Peyer's patch (tissue), 4 donors: ENCODE results near the gene AEBP2.

ENCODE experiments used
- CTCF ChIP-seq, 6 experiments: fragments of 450-650 bp in 4 of 6; fragments of 200-600 bp in 2 of 6; sonication (generic) in 1 of 6; IDR thresholded peaks; one replicate each; pipeline ENCODE4 v1.5.1; 2017 to 2019; ENCODE audit warnings: antibody characterized with exemption in 6 of 6, mild to moderate bottlenecking in 3 of 6, moderate library complexity in 1 of 6
- POLR2A ChIP-seq, 2 donors: fragments of 450-650 bp; IDR thresholded peaks; one replicate each; pipeline ENCODE4 v1.5.1; 2017; ENCODE audit warnings: antibody characterized with exemption in 2 of 2, mild to moderate bottlenecking in 2 of 2, moderate library complexity in 2 of 2

DNA sequence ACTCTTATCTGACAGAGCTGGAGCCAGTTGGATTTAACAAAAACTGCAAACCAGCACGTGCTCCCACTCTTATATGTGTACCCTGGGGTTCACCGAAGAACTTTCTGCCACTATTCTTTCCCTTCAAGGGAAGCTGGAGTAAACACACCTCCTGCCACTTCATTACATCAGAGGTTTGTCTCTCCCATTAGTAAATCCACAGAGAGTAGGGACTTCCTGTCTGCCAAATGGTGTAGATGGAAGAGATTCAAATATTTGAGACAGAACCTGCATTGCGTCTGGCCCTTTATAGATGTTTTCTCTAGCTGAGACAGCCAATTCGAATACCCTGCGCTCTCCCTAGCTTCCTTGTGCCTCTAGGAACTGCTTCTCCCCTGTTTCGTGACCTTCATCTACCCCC, 29.1 kb upstream of the AEBP2 start:
- TF ChIP-seq CTCF (IDR thresholded peaks at IDR 0.05) (no peak), POLR2A (IDR thresholded peaks at IDR 0.05) (no peak)
